Fibroblast of skin of right biceps (primary cell): Measurements from ENCODE around the gene IFFO2.

Source experiments
- DNase-seq: peaks from one replicate; pipeline ENCODE4 v3.0.0-alpha.2; 2013

Gene IFFO2

GRCh38 chr1:18949686-18950400, 6.6 kb downstream of the IFFO2 start:
- peak; percentile 91 for DNase-seq

DNA sequence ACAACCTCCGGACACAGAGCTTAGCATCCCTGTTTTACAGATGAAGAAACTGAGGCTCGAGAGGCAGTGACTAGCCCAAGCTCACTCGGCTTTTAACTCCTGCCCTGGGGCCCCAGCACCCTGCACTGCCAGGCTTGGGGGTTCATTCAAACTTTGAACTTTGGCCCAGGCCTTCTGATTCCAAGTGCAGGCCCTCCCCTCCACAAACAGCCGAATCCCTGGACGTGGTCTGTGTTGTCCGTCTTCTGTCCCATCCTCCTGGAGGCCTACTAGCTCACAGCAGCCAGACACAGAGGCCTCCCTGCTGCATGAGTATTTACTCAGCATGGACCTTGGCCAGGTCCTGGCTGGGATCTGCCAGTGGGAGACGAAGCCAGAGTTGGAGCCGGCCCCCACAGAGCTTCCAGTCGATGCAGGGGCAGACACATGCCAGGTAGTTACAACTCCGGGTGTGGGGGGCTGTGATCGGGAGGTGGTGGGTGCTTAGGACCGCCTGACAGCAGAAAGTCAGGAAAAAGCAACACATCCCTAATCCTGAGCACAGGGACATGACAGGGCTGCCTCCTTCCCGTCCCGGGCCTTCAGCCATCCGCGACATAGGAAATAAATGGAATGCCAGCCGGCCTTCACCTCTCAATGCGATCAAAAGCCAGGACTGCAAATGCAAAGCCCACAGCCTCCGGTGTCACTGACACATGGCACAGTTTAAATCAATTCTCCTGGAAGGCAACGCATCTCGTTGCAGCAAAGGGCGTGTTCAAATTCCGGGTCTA, 7.4 kb downstream of the IFFO2 start:
- DNase-seq = peak; percentile 86

DNA sequence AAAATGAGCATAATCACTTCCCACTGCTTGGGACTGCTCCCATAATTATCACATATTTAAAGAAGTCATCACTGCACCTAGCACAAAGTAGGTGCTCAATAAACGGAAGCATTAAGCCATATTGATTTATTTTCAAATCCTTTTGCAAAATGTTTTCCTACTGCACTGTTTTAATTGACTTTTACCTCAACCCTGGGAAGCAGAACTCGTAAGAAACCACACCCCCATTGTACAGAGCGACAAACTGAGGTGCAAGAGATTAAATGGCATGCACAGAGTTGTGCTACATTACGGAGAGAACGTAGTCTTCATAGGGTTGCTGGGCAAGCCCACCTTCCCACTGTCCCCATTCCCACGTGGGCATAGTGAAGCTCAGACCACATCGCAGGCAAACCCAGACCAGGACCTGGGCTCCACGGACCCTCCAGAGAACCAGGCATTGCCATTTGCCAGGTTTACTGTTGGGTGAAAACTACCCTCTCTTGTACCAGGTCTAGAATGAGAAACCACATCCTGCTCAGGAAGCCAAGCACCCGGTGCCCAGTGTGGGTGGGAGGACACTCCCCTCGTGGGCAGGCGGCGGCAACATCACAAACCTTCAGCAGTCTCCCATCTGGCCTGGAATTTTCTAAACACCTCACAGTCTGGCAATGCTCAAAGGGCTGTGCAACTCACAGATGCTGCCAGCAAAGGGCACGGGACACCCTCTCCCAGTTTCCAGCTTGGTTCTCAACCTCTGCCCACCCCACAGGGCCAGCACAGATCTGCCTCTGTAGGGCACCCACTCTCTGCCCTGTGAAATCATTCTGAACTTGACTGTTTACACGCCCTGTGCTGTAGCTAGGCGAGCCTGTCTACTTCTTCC, 8.2 kb downstream of the IFFO2 start:
- DNase-seq = no peak

DNA sequence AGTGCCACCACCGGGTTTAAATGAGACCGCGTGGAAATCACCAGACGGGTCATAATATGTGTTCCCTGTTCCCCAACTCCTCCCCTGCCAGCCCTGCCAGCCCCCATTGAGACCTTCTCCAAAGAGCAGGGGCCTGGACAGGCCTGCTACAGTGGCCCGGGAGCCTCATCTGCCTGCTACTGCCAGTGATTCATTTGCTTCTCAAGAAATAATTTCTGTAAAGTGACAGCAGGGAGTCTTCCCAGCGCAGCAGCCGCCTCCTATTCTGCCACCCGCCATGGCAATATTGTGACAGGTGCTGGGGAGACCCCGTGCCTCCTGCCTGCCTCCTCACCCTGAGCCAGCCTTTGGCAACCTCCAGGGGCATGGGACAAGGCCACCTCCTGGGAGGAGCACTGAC, 8.9 kb downstream of the IFFO2 start:
- no peak for DNase-seq

DNA sequence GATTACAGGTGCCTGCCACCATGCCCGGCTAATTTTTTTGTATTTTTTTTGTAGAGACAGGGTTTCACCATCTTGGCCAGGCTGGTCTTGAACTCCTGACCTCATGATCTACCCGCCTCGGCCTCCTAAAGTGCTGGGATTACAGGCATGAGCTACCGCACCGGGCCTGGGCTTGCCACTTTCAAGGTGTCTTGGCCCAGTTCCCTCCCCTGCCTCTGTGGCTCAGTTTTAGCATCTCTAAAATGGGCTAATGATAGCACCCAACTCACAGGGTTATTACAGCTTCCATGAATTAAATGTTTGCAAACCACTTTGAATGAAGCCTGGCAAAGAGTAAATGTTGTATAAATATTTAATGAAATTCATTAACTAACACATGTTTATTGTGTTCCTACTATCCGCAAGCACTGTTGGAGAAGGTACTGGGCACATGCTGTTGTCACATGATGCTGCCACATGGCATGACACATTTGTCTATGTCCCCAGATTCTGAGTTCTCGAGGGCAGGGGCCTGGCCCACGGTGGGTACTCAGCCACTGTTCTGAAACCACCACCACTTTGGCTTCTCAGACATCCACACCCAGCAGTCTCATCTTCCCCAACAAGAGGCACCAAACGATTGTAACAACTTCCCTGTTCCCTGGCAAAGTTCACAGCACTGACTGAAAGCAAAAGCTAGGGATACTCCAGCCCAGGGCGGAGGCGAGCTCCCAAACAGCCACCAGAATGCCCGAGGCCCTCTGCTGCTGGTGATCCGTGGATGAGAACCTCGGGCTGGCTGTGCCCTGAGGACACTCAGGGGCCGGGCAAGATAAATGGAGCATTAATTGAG, 9.7 kb downstream of the IFFO2 start:
- DNase-seq = no peak

GRCh38 chr1:18945401-18945849, 11.1 kb downstream of the IFFO2 start:
- peak; percentile 92 for DNase-seq

- DNase-seq = no peak
Observed at GRCh38 chr1:18944810-18945209, 11.7 kb downstream of the IFFO2 start.

GRCh38 chr1:18943914-18944572, 12.4 kb downstream of the IFFO2 start:
- no peak for DNase-seq

DNA sequence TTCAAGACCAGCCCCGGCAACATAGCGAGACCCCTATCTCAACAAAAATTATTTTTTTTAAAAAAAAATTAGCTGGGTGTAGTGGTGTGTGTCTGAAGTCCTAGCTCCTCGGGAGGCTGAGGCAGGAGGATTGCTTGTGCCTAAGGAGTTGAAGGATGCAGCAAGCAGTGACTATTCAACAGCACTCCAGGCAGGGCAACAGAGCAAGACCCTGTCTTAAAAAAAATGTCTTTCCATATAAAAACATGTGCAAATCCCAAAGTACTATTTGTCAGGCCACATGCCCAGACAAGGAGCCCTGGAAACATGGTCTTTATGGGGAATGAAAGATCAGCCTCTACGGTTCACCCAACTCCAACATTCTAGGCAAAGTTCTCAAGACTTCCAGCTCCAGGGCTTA, 13.3 kb downstream of the IFFO2 start:
- no peak for DNase-seq

DNA sequence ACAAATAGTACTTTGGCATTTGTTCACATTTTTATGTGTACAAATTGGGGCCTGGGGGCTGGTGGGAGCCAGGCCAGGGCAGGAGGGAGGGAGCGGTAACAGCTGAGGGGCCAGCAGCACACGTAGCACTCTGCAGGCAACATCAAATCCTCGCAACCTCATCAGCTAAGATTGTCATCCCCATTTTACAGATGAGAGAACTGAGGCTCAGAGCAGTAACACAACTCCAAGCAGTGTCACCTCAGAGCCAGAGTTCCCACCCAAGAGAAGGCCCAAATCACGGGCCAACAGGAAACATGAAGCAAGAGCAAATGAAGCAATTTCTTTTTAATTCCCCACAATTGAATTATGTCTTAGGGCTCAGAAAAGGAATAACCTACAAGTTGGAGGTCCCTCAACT, 14.1 kb downstream of the IFFO2 start:
- DNase-seq = no peak

GRCh38 chr1:18941221-18942141, 15.0 kb downstream of the IFFO2 start:
- DNase-seq = peak; percentile 59

- DNase-seq = no peak
Observed at GRCh38 chr1:18940303-18941020, 16.0 kb downstream of the IFFO2 start.

DNA sequence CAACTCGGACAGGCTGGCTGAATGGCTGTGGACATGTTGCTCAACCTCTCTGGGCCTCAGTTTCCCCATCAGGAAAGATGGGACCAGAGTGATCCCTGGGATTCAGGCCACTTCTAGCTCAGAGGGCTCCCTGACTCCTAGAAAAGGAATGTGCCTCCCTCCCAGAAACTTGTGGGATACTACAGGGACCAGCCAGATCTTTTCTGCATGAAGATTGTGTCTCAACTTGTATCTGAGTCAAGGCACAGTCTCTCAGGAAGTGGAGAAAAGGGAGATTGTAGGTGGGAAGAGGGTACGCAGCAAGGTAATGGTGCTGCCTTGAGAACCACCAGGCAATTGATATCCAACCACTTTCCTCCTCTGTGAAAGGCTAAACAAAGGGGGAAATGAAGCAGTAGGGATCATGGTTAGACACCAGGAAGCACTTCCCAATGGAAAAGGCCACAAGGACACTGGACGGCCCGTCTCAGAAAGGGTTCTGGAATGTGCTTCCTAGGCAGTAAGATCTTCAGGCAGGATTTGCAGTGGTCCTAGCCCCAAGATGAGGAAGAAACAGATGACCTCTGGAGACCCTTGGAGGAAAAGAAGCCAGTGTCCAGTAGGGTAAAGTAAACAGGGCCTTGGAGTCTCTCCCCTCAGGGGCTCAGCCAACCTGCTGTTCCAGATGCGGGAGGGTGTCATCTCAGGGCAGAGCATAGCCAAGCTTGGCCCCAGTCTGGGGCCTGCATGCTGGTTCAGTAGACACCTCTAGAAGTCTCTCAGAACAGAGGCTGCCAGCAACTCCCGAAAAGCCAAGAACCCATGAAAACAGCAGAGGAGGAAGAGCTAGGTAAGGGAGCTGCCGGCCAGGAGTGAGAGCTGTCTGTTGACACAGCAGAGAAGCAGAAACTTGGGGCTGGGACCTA, 16.8 kb downstream of the IFFO2 start:
- peak; percentile 63 for DNase-seq

DNA sequence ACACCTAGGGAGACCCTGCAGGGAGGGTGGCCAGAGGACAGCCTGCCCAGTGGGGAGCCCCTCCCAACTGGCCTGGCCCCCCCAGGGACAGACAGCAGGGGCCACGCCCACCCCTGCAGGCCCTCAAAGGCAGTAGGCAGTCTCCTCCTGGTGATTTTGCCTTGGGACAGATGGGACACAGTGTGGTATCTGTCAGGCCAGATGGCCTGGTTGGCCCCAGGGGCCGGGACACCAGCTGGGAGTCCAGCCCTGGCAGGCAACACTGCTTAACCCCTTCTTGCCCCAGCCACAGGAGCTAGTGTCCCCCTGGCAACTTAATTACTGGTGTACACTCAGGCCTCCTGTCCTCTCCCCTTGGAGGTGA, 17.8 kb downstream of the IFFO2 start:
- no peak for DNase-seq

DNA sequence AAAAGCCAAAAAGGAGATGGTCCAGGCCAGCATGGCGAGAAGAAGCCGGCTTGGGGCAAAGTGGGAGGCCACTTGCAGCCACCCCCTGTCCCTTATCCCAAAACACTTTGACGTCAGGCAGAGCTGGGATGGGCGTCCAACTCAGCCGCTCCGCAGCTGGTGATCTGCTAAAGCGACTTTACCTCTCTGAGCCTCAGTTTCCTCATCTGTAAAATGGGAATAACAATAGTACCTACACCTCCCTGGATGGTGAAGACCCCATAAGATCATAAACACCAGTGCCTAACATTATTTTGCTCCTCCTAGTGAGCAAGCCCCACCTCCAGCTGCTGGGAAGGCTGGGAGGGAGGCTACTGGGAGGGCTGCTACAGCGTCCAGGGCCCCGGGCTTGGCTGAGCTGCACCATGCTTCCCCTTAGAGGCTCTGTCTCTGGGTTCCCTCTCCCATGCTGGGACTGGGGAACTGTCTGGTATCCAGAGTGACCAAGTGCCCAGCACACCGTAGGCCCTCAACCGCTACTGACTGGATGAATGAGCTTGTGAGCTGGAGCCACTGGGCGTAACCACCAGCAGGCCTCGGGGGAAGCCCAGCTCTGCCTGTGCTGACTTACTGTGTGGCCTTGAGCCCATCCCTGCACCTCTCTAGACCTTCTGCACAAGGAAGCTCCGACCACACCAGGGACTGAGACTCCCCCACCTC, 18.3 kb downstream of the IFFO2 start:
- DNase-seq = no peak

DNA sequence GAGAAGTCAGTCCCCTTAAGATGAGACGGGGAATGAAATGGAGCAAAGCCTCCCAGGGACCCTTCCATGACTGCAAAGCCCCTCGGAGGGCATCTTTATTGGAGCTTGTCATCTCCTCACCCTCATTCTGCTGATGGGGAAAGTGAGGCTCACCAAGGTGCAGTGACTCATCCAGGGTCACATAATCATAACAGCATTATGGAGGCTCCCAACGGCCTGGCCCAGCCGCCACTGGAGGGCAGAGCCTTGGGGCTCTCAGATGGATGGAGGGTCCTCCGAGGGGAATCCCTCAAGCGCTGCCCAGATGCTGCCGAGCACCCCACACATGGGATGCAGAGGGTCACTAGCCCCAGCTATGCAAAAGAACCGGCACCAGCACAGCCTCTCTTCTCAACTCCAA, 18.9 kb downstream of the IFFO2 start:
- DNase-seq = no peak

GRCh38 chr1:18936814-18937481, 19.5 kb downstream of the IFFO2 start:
- no peak for DNase-seq

DNA sequence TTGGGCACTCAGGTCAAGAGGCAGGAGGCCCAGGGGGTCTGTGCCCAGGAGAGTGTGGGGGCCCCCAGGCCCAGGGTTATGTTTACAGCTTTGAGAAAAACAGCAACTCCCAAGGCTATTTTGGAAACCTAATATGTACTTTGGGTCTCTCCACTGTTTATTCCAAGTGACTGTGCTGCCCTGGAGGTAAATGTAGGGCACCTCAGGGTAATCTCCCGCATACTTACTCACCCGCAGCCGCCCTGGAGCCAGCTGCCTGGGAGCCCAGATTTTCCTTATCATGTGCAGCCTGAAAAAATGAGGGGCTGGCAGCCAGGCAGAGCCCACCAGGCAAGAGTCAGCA, 20.0 kb downstream of the IFFO2 start:
- no peak for DNase-seq
